KMS-11 (cell line): ENCODE measurements around the gene PABPC1L.

Experiments used
- H2AFZ ChIP-seq: fragments of 200-600 bp; sonication (generic); 2 replicates; pipeline ENCODE4 v1.6.1; 2016; ENCODE audit warnings: antibody characterized with exemption, mixed run types, low read depth
- H3K27ac ChIP-seq: fragments of 200-600 bp; sonication (generic); 2 replicates; pipeline ENCODE4 v1.6.1; 2016; ENCODE audit warnings: mild to moderate bottlenecking, mixed run types
- H3K27me3 ChIP-seq: fragments of 200-600 bp; sonication (generic); 2 replicates; pipeline ENCODE4 v1.6.1; 2017; ENCODE audit warnings: mild to moderate bottlenecking, low read depth, mixed run types, moderate library complexity; ENCODE audit not compliant: insufficient read depth
- H3K36me3 ChIP-seq: fragments of 200-600 bp; sonication (generic); 2 replicates; pipeline ENCODE4 v1.6.1; 2017; ENCODE audit warnings: mild to moderate bottlenecking, mixed run types; ENCODE audit not compliant: insufficient read depth
- H3K4me1 ChIP-seq: fragments of 200-600 bp; sonication (generic); 2 replicates; pipeline ENCODE4 v1.6.1; 2016; ENCODE audit warnings: mild to moderate bottlenecking, low read depth, mixed run types; ENCODE audit not compliant: poor library complexity, severe bottlenecking
- H3K4me2 ChIP-seq: fragments of 200-600 bp; sonication (generic); 2 replicates; pipeline ENCODE4 v1.7.0; 2016; ENCODE audit warnings: mild to moderate bottlenecking, mixed run types
- H3K4me3 ChIP-seq: fragments of 200-600 bp; sonication (generic); IDR thresholded peaks from 2 replicates; pipeline ENCODE4 v1.6.1; 2017; ENCODE audit warnings: low read depth, low read length, mixed read lengths; ENCODE audit not compliant: insufficient read depth
- H3K79me2 ChIP-seq: fragments of 200-600 bp; sonication (generic); 2 replicates; pipeline ENCODE4 v1.6.1; 2016; ENCODE audit warnings: low read depth, mixed run types; ENCODE audit not compliant: insufficient read depth
- H3K9ac ChIP-seq: fragments of 200-600 bp; sonication (generic); 2 replicates; pipeline ENCODE4 v1.6.1; 2016; ENCODE audit warnings: mild to moderate bottlenecking, mixed run types
- H4K20me1 ChIP-seq: fragments of 200-600 bp; sonication (generic); 2 replicates; pipeline ENCODE4 v1.6.1; 2016; ENCODE audit warnings: mild to moderate bottlenecking, mixed run types; ENCODE audit not compliant: insufficient read depth
- TF ChIP-seq, protein P1 (sequence below): fragments of 200-600 bp; sonication (generic); conservative IDR thresholded peaks from 2 replicates; pipeline ENCODE4 v1.6.1; 2017; ENCODE audit warnings: low read depth, mild to moderate bottlenecking, antibody characterized with exemption, low read length, moderate library complexity, mixed read lengths

The PABPC1L gene

DNA sequence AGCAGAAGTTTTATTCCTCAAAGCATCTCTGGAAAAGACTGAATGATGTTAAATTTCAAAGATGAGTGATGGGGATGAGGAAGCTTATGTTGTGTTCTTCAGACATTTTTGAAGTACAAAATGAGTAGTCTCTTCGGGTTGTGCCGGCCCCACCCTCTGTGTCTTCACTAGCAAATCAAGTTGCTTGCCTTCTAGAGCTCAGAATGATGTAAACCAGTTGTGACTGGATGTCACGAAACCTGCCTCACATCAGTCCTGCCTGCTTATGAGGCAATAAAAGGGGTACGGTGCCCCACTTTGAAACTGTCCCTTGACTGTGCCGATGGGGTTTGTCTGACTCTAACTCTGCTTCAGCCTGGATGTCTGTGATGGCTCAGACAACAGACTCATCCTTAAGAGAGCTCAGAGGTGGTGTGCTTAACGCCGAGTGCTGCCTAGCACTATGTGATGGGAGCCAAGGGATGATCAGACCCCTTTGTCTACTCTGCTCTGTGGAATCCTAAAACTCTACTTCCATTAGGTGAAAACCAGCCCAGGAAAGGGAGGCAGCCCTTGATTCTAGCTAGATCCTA lies 31.3 kb downstream of the PABPC1L start:
- no peaks in the 10 kb centered on the region for H3K27me3 ChIP-seq
- no peaks in the 10 kb centered on the region for H4K20me1 ChIP-seq
- no peak overlapping the region for H2AFZ ChIP-seq
- H3K4me2 ChIP-seq, result no peak overlapping the region
- no peak overlapping the region for H3K9ac ChIP-seq
- no peak overlapping the region for H3K27ac ChIP-seq
- TF ChIP-seq, protein P1, sequence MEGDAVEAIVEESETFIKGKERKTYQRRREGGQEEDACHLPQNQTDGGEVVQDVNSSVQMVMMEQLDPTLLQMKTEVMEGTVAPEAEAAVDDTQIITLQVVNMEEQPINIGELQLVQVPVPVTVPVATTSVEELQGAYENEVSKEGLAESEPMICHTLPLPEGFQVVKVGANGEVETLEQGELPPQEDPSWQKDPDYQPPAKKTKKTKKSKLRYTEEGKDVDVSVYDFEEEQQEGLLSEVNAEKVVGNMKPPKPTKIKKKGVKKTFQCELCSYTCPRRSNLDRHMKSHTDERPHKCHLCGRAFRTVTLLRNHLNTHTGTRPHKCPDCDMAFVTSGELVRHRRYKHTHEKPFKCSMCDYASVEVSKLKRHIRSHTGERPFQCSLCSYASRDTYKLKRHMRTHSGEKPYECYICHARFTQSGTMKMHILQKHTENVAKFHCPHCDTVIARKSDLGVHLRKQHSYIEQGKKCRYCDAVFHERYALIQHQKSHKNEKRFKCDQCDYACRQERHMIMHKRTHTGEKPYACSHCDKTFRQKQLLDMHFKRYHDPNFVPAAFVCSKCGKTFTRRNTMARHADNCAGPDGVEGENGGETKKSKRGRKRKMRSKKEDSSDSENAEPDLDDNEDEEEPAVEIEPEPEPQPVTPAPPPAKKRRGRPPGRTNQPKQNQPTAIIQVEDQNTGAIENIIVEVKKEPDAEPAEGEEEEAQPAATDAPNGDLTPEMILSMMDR, result no peak
- H3K79me2 ChIP-seq, result no peaks in the 10 kb centered on the region
- no peaks in the 10 kb centered on the region for H3K4me1 ChIP-seq
- H3K4me3 ChIP-seq, result no peak overlapping the region
- no peaks in the 10 kb centered on the region; the same call in 1 of the 2 replicates for H3K36me3 ChIP-seq

DNA sequence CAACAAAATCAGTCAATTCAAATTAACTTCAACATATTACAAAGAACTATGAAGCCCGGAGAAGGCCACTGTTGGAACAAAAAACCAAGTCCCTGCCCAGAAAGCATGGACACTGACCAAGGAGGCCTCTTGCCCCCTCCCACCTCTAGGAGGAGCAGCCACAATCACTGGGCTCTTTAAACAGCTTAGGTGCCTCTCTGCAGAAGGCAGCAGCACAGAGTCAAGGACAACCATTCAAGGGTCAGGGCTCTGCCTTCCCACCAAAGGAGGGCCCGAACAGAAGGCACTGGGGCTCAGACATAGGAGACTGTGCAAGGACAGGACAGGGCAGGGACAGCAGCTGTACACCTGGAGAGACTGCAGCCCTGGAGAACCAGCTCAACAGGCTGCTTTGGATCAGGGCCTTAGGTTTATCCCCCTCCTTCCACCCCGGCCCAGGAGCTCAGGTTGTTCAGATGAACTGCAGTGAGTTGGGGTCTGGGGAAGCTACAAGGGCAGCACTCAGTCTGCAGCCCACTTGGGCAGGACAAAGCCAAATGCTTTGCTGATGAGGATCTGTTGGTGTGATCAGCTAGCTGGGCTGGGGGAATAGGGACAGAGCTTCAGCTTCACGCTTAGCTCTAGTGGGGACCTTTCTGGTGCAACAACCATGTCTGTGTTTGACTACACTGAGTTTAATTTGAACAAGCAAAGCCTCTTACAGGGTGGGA lies 32.6 kb downstream of the PABPC1L start:
- no peaks in the 10 kb centered on the region for H3K4me1 ChIP-seq
- TF ChIP-seq, protein P1, result no peak
- no peak overlapping the region for H3K27ac ChIP-seq
- no peaks in the 10 kb centered on the region for H4K20me1 ChIP-seq
- H3K27me3 ChIP-seq, result no peaks in the 10 kb centered on the region
- H3K4me2 ChIP-seq, result no peak overlapping the region
- no peaks in the 10 kb centered on the region for H3K79me2 ChIP-seq
- no peak overlapping the region for H3K4me3 ChIP-seq
- no peak overlapping the region for H2AFZ ChIP-seq
- no peak overlapping the region for H3K9ac ChIP-seq
- H3K36me3 ChIP-seq, result no peaks in the 10 kb centered on the region; the same call in 1 of the 2 replicates

DNA sequence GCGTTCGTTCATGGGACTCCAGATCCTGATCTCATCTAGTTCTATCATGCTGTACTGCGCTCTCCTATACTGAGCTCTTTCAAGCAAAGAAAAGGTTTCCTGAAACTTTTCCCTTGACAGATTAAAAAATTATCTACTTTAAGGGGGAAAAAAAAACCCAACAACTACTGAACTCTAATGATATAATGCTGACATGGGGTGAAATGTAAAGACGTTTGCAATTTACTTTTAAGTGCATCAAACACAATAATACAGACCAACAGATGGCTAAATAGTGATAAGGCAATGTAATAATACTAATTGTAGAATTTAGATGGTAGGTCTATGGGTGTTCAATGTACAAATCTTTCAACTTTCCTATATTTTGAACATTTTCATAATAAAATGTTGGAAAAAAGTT lies 34.0 kb downstream of the PABPC1L start:
- TF ChIP-seq, protein P1, result no peak
- Histone ChIP-seq H3K27ac (no peak overlapping the region), H3K36me3 (no peaks in the 10 kb centered on the region; the same call in 1 of the 2 replicates), H2AFZ (no peak overlapping the region), H3K27me3 (no peaks in the 10 kb centered on the region), H3K4me3 (no peak overlapping the region), H4K20me1 (no peaks in the 10 kb centered on the region), H3K9ac (no peak overlapping the region), H3K4me1 (no peaks in the 10 kb centered on the region), H3K4me2 (no peak overlapping the region), H3K79me2 (no peaks in the 10 kb centered on the region)

DNA sequence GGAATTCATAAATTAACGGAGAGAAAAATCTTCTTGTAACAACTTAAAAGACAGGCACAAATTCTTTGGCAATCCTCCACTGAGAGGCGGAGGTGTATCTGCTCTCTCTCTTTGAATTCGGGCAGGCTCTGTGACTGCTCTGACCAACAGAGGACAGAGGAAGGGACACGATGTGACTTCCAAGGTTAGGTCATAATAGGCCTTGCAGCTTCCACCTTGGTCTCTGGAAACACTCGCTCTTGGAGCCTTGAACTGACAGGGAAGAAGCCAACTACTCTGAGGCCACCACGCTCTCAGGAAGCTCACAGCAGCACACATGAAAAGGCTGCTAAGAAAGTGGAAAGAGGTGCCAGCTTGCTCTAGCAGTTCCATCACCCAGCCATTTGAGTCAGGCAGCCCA lies 35.4 kb downstream of the PABPC1L start:
- no peaks in the 10 kb centered on the region for H3K79me2 ChIP-seq
- no peak overlapping the region for H3K4me3 ChIP-seq
- H3K27ac ChIP-seq, result no peak overlapping the region
- TF ChIP-seq, protein P1, result no peak
- H3K36me3 ChIP-seq, result no peaks in the 10 kb centered on the region; the same call in 1 of the 2 replicates
- H3K9ac ChIP-seq, result no peak overlapping the region
- no peaks in the 10 kb centered on the region for H4K20me1 ChIP-seq
- no peak overlapping the region for H3K4me2 ChIP-seq
- no peaks in the 10 kb centered on the region for H3K4me1 ChIP-seq
- no peaks in the 10 kb centered on the region for H3K27me3 ChIP-seq
- H2AFZ ChIP-seq, result no peak overlapping the region
